Fibroblast of lung (primary cell): ENCODE results near the gene ST6GALNAC4.

ENCODE experiments used
- CTCF ChIP-seq, 2 donors: IDR thresholded peaks in 1 of 2; conservative IDR thresholded peaks in 1 of 2; 1 replicate in 1 of 2; 2 replicates in 1 of 2; pipeline ENCODE4 v1.5.1; 2011 to 2012; ENCODE audit warnings: low read length in 2 of 2, control low read depth in 1 of 2, inconsistent platforms in 1 of 2, low read depth in 1 of 2, mild to moderate bottlenecking in 1 of 2
- EZH2 ChIP-seq: IDR thresholded peaks from 2 replicates; pipeline ENCODE4 v1.5.1; 2012; ENCODE audit warnings: low read length, control low read depth, mild to moderate bottlenecking; ENCODE audit errors: missing control alignments

DNA sequence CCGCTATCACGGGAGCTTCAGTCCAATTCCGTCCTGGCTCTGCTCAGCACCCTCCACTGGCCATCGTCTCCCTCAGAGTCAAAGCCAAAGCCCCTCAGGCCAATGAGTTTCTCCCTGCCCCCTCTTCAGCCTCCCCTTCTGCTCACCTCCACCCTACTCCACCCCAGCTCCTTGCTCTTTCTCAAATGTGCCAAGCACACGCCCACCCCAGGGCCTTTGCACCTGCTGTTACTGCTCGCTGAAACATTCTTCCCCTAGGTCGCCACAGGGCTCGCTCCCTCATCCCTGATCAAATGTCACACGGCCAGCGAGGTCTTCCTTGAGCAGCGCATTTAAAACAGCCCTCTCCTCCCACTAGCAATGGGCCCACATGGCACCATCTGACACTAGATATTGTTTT is 56.1 kb downstream of the ST6GALNAC4 start:
- TF ChIP-seq CTCF (conservative IDR thresholded peaks at IDR 0.05 in 1 of 2, IDR thresholded peaks at IDR 0.05 in 1 of 2; ENCODE audit: low read depth in 1 of 2, low read length in 2 of 2), result no peak
- no peak for TF ChIP-seq EZH2
